RCC 7860 (cell line): Measurements from ENCODE around the gene ARL6IP4.
"Not testable (repeated sequence)": the region's sequence is repeated elsewhere in the genome, so short reads cannot be mapped to it uniquely, and the experiment has no call there.

Source experiments
- DNase-seq: peaks from one replicate; pipeline ENCODE4 v3.0.0-alpha.2; 2015; ENCODE audit warnings: low spot score
- FAIRE-seq: peaks from 2 replicates; lab custom pipeline; 2012; peaks lifted over from hg19 to GRCh38; lab: Jason Lieb, UNC

Gene ARL6IP4

GRCh38 chr12:122980183-122981035 is at the start of gene ARL6IP4:
Gene ARL6IP4 (plus strand): TSS chr12:122980681. CDS start chr12:122981140, 459 bp downstream.
- FAIRE-seq (no peak), DNase-seq (no peak)

- DNase-seq: no peak
- no peak for FAIRE-seq
Measured at GRCh38 chr12:122932207-122932606, 48.3 kb upstream of the ARL6IP4 start.

GRCh38 chr12:122934722-122935121 is 45.8 kb upstream of the ARL6IP4 start:
- no peak for DNase-seq
- FAIRE-seq: no peak

- no peak for FAIRE-seq
Measured at GRCh38 chr12:122935318-122935717, 45.2 kb upstream of the ARL6IP4 start.

GRCh38 chr12:122937622-122938091 is 42.8 kb upstream of the ARL6IP4 start:
- FAIRE-seq: no peak
- no peak for DNase-seq

More at GRCh38 chr12:122935318-122935717, 45.2 kb upstream of the ARL6IP4 start:
- no peak for DNase-seq

GRCh38 chr12:122939125-122939524 is 41.4 kb upstream of the ARL6IP4 start:
- FAIRE-seq: no peak
- no peak for DNase-seq

- not testable (repeated sequence) for FAIRE-seq, DNase-seq
Measured at GRCh38 chr12:122941351-122941750, 39.1 kb upstream of the ARL6IP4 start.

- FAIRE-seq: no peak
- DNase-seq: peak; percentile 10
Measured at GRCh38 chr12:122942637-122943036, 37.8 kb upstream of the ARL6IP4 start.

GRCh38 chr12:122943196-122943595 is 37.3 kb upstream of the ARL6IP4 start:
- FAIRE-seq (no peak), DNase-seq (no peak)

- DNase-seq: peak; percentile 35
- FAIRE-seq: no peak
Measured at GRCh38 chr12:122944605-122945592, 35.6 kb upstream of the ARL6IP4 start.

- peak; percentile 96 for DNase-seq
- FAIRE-seq: peak; percentile 94
Measured at GRCh38 chr12:122946690-122947341, 33.7 kb upstream of the ARL6IP4 start.

GRCh38 chr12:122947352-122947792 is 33.1 kb upstream of the ARL6IP4 start:
- DNase-seq: no peak
- no peak for FAIRE-seq

- no peak for DNase-seq
- no peak for FAIRE-seq
Measured at GRCh38 chr12:122948605-122949004, 31.9 kb upstream of the ARL6IP4 start.

GRCh38 chr12:122949405-122949804 is 31.1 kb upstream of the ARL6IP4 start:
- no peak for FAIRE-seq
- no peak for DNase-seq

GRCh38 chr12:122949816-122950675 is 30.4 kb upstream of the ARL6IP4 start:
- DNase-seq (no peak), FAIRE-seq (no peak)

- DNase-seq: peak; percentile 44
- peak; percentile 38 for FAIRE-seq
Measured at GRCh38 chr12:122951406-122951805, 29.1 kb upstream of the ARL6IP4 start.

GRCh38 chr12:122951979-122952892 is 28.2 kb upstream of the ARL6IP4 start:
- no peak for FAIRE-seq
- DNase-seq: peak; percentile 43

GRCh38 chr12:122955156-122955555 is 25.3 kb upstream of the ARL6IP4 start:
- DNase-seq (no peak), FAIRE-seq (no peak)

- FAIRE-seq (no peak), DNase-seq (no peak)
Measured at GRCh38 chr12:122956035-122956434, 24.4 kb upstream of the ARL6IP4 start.
